B cell (primary cell): Measurements from ENCODE around the gene HOXD9.

ENCODE experiments used
- EZH2 ChIP-seq: IDR thresholded peaks from 2 replicates; pipeline ENCODE4 v1.6.1; 2012; ENCODE audit warnings: borderline replicate concordance, low read depth, mild to moderate bottlenecking, moderate library complexity, low read length; ENCODE audit not compliant: insufficient read depth, poor library complexity, severe bottlenecking
- TF ChIP-seq, protein P1 (sequence below): fragments of 200-600 bp; IDR thresholded peaks from one replicate; pipeline ENCODE4 v1.8.0; 2022; ENCODE audit warnings: antibody characterized with exemption, mild to moderate bottlenecking

DNA sequence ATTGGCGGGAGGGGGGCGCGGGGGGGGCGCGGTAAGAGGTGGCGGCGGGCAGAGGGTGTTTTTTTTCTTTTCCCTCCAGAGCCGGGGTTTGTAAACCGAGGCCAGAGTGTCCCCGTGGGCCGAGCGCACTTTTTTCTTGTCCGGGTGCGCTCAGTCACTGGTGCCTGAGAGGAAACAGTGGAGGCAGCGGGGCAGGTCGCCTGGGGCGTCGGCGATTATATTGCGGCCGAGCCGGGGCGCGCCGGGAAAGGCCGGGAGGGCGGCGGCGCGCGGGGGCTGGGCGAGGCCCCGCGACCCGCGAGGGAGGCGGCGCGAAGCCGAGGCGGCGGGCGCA is 7.3 kb downstream of the HOXD9 start:
- TF ChIP-seq, protein P1, sequence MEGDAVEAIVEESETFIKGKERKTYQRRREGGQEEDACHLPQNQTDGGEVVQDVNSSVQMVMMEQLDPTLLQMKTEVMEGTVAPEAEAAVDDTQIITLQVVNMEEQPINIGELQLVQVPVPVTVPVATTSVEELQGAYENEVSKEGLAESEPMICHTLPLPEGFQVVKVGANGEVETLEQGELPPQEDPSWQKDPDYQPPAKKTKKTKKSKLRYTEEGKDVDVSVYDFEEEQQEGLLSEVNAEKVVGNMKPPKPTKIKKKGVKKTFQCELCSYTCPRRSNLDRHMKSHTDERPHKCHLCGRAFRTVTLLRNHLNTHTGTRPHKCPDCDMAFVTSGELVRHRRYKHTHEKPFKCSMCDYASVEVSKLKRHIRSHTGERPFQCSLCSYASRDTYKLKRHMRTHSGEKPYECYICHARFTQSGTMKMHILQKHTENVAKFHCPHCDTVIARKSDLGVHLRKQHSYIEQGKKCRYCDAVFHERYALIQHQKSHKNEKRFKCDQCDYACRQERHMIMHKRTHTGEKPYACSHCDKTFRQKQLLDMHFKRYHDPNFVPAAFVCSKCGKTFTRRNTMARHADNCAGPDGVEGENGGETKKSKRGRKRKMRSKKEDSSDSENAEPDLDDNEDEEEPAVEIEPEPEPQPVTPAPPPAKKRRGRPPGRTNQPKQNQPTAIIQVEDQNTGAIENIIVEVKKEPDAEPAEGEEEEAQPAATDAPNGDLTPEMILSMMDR = no peak
- TF ChIP-seq EZH2 = no peak
